HS-27A (cell line): ENCODE measurements around the gene SP140L.
A peak's percentile ranks its signal among the peaks of the same experiment; 100 is the strongest.
"Not testable (repeated sequence)": the region's sequence is repeated elsewhere in the genome, so short reads cannot be mapped to it uniquely, and the experiment has no call there.

Experiments
- DNase-seq: peaks from one replicate; pipeline ENCODE4 v3.0.0-alpha.2; 2012; ENCODE audit warnings: low read depth, missing footprints

SP140L gene

GRCh38 chr2:230326453-230327417, at the start of gene SP140L:
Gene SP140L, plus strand, starts transcription at chr2:230327193. Its CDS starts 77 bp downstream, at chr2:230327270.
- peak; percentile 34 for DNase-seq

DNA sequence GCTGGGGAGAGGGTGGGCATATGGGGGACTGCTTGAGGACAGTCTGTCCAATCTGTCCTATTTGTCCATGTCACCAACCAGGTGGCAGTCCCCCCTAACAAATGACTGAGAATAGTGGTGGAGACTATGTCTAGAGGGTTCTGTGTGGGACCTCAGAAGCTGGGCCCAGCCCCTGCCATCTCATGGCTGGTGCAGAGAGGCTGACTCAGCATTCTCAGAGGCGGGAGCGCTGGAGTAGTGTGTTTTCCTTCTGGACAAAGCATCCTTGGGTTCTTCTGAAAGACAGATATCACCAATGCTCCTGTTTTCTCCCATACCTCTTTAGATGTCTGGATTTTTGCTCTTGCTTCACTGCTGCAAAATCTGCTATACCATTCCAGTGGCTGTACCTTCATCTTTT, 44.1 kb upstream of the SP140L start:
- no peak for DNase-seq

GRCh38 chr2:230286048-230286447, 40.9 kb upstream of the SP140L start:
- no peak for DNase-seq

DNA sequence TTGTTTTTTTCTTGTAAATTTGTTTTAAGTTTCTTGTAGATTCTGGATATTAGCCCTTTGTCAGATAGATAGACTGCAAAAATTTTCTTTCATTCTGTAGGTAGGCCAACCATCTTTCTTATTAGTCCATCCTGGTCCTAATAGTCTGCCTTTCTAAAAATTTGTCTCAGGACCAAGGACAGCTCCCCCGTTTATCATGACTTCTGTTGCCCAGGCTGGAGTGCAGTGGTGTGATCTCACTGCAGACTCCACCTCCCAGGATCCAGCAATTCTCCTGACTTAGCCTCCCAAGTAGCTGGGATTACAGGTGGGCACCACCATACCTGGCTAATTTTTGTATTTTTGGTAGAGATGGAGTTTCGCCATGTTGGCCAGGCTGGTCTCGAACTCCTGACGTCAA, 37.7 kb upstream of the SP140L start:
- peak; percentile 0 for DNase-seq

DNA sequence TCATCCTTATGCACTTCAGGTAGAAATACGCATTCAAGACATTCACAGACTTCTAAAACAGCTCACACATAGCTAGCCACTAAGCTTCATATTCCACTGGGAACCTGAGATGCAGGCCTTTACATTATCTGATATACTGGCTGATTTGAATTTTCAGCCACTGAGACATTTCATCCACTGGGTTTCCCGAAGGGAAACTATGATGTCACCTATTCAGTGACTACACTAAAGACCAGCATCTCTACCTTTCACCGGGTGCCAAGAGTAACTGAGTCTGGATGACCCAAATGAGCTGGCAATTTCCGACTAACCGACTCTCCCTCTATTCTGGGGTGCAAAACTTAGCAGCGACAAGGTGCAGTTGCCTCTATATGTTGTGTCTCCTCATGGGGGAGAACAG, 31.8 kb upstream of the SP140L start:
- DNase-seq, result no peak

GRCh38 chr2:230296917-230297316, 30.1 kb upstream of the SP140L start:
- no peak for DNase-seq

DNA sequence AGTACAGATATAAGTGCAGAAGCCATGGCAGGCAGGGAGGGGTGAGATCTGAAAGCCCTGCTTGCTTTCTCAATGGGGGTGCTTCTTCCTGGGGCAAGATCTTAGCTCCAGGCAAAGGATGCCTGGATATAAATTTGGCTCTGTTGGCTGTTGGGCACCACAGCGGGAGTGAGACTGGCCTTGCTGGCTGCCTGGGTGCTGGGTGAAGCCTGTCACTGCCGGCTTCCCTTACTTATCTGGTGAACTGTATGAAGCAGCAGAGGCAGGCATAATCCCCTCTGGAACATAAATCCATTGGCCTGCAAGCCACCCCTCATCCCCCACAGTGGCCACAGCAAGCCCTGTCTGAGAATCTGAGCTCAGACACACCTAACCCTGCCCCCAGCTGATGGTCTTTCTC, 27.4 kb upstream of the SP140L start:
- DNase-seq, result no peak

- no peak for DNase-seq
Measured at GRCh38 chr2:230305416-230306275, 21.3 kb upstream of the SP140L start.

- DNase-seq, result no peak
Measured at GRCh38 chr2:230306474-230306873, 20.5 kb upstream of the SP140L start.

DNA sequence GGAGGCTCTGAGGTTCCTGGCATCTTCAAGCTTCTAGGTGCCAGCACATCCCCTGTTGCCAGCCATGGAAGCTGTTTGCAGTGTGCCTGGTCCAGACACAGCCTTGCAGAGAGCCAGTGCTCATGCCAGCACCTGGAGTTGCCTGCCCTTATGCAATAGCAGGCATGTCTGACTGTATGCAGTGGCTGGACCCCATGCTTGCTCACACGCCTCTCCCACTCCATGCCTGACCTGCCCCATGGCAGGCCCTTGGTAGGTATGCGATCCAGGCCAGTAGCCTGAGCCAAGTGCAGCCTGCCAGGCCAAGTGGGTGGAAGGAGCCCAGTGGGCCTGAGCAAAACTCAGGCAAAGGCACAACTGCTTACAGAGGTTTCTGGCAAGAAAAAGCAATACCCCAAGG, 19.5 kb upstream of the SP140L start:
- DNase-seq, result no peak

- no peak for DNase-seq
Measured at GRCh38 chr2:230308402-230309000, 18.5 kb upstream of the SP140L start.

DNA sequence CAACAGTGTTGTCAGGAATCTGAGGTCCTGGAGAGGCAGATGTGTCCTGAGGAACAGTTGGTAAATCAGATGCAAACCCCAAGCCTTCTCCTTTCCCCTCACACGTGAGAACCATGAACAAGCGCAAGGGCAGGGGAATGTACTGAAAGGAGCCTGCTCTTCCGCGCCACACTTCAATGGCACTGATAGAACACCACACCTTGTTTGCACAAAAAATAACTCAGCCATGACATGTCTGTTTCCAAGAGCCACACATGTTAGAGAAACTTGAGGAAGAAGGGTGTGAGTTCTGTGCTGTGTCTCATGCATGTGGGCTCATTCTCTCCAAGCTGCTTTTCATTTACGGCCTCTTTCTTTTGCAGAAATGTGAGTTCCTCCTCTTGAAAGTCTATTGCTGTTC, 16.2 kb upstream of the SP140L start:
- DNase-seq, result not testable (repeated sequence)

DNA sequence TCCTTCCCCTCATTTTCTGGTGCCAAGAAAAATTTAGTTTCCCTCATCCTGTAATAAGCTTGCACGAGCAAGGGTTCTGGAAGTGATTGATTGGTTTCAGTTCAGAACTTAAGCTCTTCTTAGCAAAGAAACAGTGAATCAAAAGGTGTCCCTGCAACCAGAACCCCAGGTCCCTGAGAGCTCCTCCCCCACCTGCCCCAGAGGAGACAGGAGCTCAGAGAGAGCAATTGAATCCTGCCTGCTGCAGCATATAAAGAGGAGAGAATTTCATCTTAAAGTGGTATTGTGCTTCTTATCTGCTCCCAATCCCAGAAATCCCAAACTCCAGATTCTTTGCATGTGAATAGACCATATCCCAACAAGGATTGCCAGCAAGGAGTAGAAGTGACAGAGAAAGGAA, 15.4 kb upstream of the SP140L start:
- DNase-seq, result not testable (repeated sequence)

GRCh38 chr2:230312638-230313037, 14.4 kb upstream of the SP140L start:
- DNase-seq, result no peak

DNA sequence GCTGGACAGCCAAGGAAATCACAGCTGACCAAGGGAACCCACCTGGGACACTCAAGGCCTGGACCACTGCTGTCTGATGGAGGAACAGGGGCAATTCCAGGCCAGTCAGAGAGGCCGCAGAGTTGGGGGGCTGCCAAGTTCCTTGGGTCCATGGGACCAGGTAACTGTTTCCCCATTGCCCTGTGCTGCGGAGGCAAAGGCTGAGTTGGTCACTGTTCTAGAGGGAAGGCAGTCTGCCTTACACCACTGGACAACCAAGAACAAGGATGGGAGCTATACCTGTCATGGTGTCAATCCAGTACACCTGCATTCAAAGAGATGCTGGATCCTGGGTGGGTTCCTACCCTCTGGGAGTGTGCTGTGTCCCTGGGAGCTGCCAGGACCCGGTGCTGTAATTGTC, 9.6 kb upstream of the SP140L start:
- no peak for DNase-seq

DNA sequence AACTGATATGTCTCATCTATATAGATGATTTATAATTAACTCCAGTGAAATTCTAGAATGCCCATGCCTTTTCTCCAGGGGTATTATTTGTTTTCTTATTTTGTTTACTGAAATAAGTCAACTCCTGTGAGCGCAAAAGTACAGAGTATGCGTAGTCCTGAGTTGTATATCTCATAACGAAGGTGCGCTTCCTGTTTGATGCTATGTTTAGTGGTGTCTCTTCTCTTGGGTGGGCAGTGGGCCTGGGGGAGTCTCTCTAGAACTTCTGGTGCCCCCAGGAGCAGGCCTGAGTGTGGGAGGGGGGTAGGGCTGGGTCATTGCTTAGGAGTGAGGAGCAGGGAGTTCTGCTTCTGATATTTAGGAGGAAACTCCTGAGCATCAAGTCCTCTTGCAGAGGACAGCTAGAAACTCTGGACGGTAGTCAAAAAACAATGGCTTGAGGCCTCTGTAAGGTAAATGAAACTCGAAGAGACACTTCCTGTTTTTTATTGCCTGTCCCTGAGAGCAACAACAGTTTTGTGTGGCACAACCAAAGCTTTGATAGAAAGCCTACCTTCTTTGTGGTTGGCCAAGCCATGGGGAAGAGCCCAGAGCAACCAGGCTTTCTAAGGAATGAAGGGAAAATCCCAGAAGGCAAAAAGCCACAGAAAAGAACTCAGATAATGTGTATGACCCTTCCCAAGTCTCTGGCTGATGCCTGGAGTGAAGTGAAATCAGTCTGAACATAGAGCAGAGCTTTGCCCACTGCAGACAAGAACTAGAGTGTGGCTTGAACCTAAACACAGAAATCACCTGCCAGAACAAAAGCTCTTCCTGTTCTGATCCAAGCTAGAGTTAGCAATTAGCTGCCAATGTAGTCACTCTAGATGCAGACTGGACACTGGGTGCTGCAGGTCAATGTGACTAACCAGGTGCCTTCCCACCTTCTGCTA, 8.5 kb upstream of the SP140L start:
- DNase-seq, result no peak

GRCh38 chr2:230319211-230319862, 7.7 kb upstream of the SP140L start:
- no peak for DNase-seq

DNA sequence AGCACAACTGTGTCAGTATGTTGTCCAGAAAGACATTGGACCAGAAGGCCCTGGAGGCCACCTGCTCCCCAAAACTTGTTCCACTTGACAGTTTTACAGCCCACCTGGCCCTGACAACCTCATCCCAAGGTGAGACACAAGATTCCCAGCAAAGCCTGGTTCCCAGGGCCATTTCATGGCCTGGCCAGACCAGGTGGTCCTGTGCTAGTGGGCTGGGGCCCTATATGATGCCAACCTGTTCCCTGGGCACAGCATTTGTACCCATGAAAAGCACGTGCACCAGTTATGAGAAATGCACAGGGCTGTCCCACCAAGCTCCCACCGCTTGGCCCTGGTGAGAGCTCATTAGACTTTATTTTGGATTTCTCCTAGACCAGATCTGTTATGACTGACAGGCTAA, 6.0 kb upstream of the SP140L start:
- DNase-seq, result no peak

DNA sequence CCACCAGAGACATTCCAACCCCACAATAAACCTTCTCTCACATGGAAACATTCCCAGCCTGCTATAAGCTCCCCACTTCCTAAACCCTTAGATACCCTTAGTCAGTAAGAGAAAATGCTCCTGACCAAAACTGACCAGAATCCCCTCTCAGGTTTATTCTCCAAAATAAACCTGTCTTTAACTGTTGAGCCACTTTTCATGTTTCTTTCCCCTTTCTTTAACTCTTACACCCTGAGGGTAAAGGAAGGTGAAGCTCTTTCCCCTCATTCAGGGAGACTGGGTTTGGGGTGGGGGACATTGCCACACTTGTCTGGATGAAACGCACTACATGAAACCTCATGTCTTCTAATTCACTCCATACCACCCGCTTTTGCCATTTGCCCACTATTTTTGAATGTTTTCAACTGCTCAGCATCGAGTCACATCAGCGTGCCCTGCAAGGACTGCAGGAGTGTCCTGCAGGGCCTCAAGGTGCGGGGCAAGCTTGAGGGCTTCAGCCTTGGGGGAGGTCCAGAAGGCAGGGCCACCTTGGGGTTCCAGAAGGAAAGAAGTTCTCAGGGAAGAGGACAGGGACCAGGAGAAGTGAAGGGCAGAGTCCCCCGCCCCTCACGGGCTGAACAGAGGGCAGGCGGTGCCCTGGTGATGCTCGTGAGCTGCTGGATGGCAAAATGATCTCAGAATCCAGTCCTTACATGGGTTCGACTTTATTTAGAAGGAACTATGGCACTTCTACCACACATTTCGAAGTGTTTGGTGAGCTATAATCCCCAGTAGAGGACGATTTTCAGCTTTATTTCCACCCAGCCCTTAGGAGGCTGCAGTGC, 4.2 kb upstream of the SP140L start:
- no peak for DNase-seq
